ENCODE measurements around the gene PELO. TPM values are rescaled to one million over a fixed set of nuclear protein-coding genes. Genes with fewer than 3 reads are reported as not detected.
A peak's percentile ranks its signal among the peaks of the same experiment; 100 is the strongest.

PELO gene
- total RNA-seq, 2 donors from 2014 or later = 8.5 to 11.8 TPM

- no peak for DNase-seq (ENCODE audit: low spot score)
- H3K4me3 ChIP-seq = peak overlapping the region; percentile 51 to 61
- TF ChIP-seq, protein P1, sequence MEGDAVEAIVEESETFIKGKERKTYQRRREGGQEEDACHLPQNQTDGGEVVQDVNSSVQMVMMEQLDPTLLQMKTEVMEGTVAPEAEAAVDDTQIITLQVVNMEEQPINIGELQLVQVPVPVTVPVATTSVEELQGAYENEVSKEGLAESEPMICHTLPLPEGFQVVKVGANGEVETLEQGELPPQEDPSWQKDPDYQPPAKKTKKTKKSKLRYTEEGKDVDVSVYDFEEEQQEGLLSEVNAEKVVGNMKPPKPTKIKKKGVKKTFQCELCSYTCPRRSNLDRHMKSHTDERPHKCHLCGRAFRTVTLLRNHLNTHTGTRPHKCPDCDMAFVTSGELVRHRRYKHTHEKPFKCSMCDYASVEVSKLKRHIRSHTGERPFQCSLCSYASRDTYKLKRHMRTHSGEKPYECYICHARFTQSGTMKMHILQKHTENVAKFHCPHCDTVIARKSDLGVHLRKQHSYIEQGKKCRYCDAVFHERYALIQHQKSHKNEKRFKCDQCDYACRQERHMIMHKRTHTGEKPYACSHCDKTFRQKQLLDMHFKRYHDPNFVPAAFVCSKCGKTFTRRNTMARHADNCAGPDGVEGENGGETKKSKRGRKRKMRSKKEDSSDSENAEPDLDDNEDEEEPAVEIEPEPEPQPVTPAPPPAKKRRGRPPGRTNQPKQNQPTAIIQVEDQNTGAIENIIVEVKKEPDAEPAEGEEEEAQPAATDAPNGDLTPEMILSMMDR (IDR thresholded peaks at IDR 0.05) = no peak
- peak overlapping the region; percentile 94 to 95 for H3K27ac ChIP-seq
- H3K36me3 ChIP-seq = peaks cover 4% of the 10 kb centered on the region
- H3K9me3 ChIP-seq = no peaks in the 10 kb centered on the region
- H3K27me3 ChIP-seq = no peaks in the 10 kb centered on the region
- H3K4me1 ChIP-seq = peaks cover 0 to 55% of the 10 kb centered on the region in 2 donors
Measured at GRCh38 chr5:52798938-52799337, 11.2 kb downstream of the PELO start.

GRCh38 chr5:52799358-52799982 is 11.8 kb downstream of the PELO start:
- TF ChIP-seq, protein P1 (IDR thresholded peaks at IDR 0.05) = no peak
- no peaks in the 10 kb centered on the region for H3K27me3 ChIP-seq
- peak overlapping the region; percentile 94 to 95 for H3K27ac ChIP-seq
- DNase-seq (ENCODE audit: low spot score) = peak; percentile 74
- H3K4me1 ChIP-seq = peaks cover 0 to 60% of the 10 kb centered on the region in 2 donors
- peak overlapping the region; percentile 51 to 61 for H3K4me3 ChIP-seq
- H3K36me3 ChIP-seq = peaks cover 4% of the 10 kb centered on the region
- H3K9me3 ChIP-seq = no peaks in the 10 kb centered on the region

DNA sequence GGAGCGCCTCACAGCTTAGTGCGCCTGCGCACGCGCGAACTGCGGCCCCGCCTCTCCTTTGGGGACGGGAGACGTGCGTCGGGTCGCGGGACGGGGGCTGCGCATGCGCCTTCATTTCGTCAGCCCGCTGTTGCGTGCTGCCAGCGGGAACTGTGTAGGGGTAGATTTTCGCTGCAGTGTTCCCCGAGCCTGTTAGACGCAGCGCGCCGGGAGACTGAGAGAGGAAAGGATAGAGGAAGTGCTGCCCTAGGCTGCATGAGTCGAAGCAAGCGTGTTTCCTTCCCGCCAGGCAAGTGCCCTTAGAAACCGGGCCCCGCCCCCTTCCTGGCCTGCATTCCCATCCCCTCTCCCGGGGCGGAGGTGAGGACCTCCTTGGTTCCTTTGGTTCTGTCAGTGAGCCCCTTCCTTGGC is 12.3 kb downstream of the PELO start:
- peak overlapping the region; percentile 94 to 95 for H3K27ac ChIP-seq
- TF ChIP-seq, protein P1 (IDR thresholded peaks at IDR 0.05) = no peak
- peak; percentile 94 for DNase-seq (ENCODE audit: low spot score)
- H3K4me3 ChIP-seq = peak overlapping the region; percentile 51 to 61
- H3K27me3 ChIP-seq = no peaks in the 10 kb centered on the region
- H3K36me3 ChIP-seq = peaks cover 4% of the 10 kb centered on the region
- H3K9me3 ChIP-seq = no peaks in the 10 kb centered on the region
- H3K4me1 ChIP-seq = peaks cover 0 to 65% of the 10 kb centered on the region in 2 donors

- H3K4me1 ChIP-seq = peaks cover 0 to 71% of the 10 kb centered on the region in 2 donors
- peak overlapping the region; percentile 51 to 61 for H3K4me3 ChIP-seq
- peak overlapping the region; percentile 94 to 95 for H3K27ac ChIP-seq
- H3K27me3 ChIP-seq = no peaks in the 10 kb centered on the region
- DNase-seq (ENCODE audit: low spot score) = peak; percentile 85
- H3K36me3 ChIP-seq = peaks cover 4% of the 10 kb centered on the region
- TF ChIP-seq, protein P1 (IDR thresholded peaks at IDR 0.05) = no peak
- no peaks in the 10 kb centered on the region for H3K9me3 ChIP-seq
Measured at GRCh38 chr5:52800394-52801213, 12.9 kb downstream of the PELO start.

- Histone ChIP-seq H3K36me3 (peaks cover 4% of the 10 kb centered on the region), H3K27me3 (no peaks in the 10 kb centered on the region), H3K4me3 (peak overlapping the region; percentile 51 to 61), H3K27ac (peak overlapping the region; percentile 94 to 95), H3K4me1 (peaks cover 0 to 72% of the 10 kb centered on the region in 2 donors), H3K9me3 (no peaks in the 10 kb centered on the region)
- TF ChIP-seq, protein P1 (IDR thresholded peaks at IDR 0.05) = no peak
- DNase-seq (ENCODE audit: low spot score) = no peak
Measured at GRCh38 chr5:52801329-52801728, 13.6 kb downstream of the PELO start.
